Astrocyte (in vitro differentiated cells and primary cell): ENCODE measurements around the gene SOBP. TPM values are rescaled to one million over a fixed set of nuclear protein-coding genes. Genes with fewer than 3 reads are reported as not detected.

ENCODE experiments used
- DNase-seq: peaks from one replicate; pipeline ENCODE4 v3.0.0-alpha.2; 2010; ENCODE audit warnings: low read depth
- FAIRE-seq: peaks from 2 replicates; lab custom pipeline; 2011; peaks lifted over from hg19 to GRCh38; lab: Jason Lieb, UNC
- H2AFZ ChIP-seq: 2 replicates; pipeline ENCODE4 v1.6.0; 2012; ENCODE audit warnings: low read depth, low read length, inconsistent platforms
- H3K27ac ChIP-seq: 2 replicates; pipeline ENCODE4 v1.5.1; 2011; ENCODE audit warnings: low read depth, low read length, inconsistent platforms
- H3K27me3 ChIP-seq: 2 replicates; pipeline ENCODE4 v1.6.0; 2011; ENCODE audit warnings: low read length, inconsistent platforms; ENCODE audit not compliant: insufficient read depth
- H3K36me3 ChIP-seq: 2 replicates; pipeline ENCODE4 v1.5.1; 2011; ENCODE audit warnings: low read length, inconsistent platforms; ENCODE audit not compliant: insufficient read depth
- H3K4me1 ChIP-seq: 2 replicates; pipeline ENCODE4 v1.5.1; 2011; ENCODE audit warnings: low read length, inconsistent platforms; ENCODE audit not compliant: insufficient read depth
- H3K4me2 ChIP-seq: 2 replicates; pipeline ENCODE4 v1.6.0; 2012; ENCODE audit warnings: low read length, inconsistent platforms
- H3K4me3 ChIP-seq: 2 replicates; pipeline ENCODE4 v1.5.1; 2011; ENCODE audit warnings: low read depth, mild to moderate bottlenecking, low read length, inconsistent platforms; ENCODE audit not compliant: insufficient read depth
- H3K79me2 ChIP-seq: 2 replicates; pipeline ENCODE4 v1.6.0; 2012; ENCODE audit warnings: mild to moderate bottlenecking, low read length, inconsistent platforms; ENCODE audit not compliant: insufficient read depth
- H3K9ac ChIP-seq: 2 replicates; pipeline ENCODE4 v1.6.0; 2012; ENCODE audit warnings: mild to moderate bottlenecking, low read length, inconsistent platforms
- H3K9me3 ChIP-seq: 2 replicates; pipeline ENCODE4 v1.5.1; 2012; ENCODE audit warnings: low read depth, mild to moderate bottlenecking, low read length, inconsistent platforms; ENCODE audit not compliant: insufficient read depth
- H4K20me1 ChIP-seq: 2 replicates; pipeline ENCODE4 v1.6.0; 2012; ENCODE audit warnings: low read length, inconsistent platforms; ENCODE audit not compliant: insufficient read depth
- H3K27ac Mint-ChIP-seq: one replicate; pipeline ENCODE4 v1.8.0; 2021; ENCODE audit warnings: mild to moderate bottlenecking, mixed read lengths; ENCODE audit not compliant: unreplicated experiment
- H3K27me3 Mint-ChIP-seq: one replicate; pipeline ENCODE4 v1.8.0; 2021; ENCODE audit warnings: low read depth, mixed read lengths; ENCODE audit not compliant: unreplicated experiment
- H3K36me3 Mint-ChIP-seq: one replicate; pipeline ENCODE4 v1.8.0; 2021; ENCODE audit warnings: low read depth, mixed read lengths; ENCODE audit not compliant: unreplicated experiment
- H3K4me1 Mint-ChIP-seq: one replicate; pipeline ENCODE4 v1.8.0; 2021; ENCODE audit warnings: low read depth, mixed read lengths; ENCODE audit not compliant: unreplicated experiment
- H3K4me3 Mint-ChIP-seq: one replicate; pipeline ENCODE4 v1.8.0; 2021; ENCODE audit warnings: mild to moderate bottlenecking, moderate library complexity, mixed read lengths; ENCODE audit not compliant: unreplicated experiment
- H3K9me3 Mint-ChIP-seq: one replicate; pipeline ENCODE4 v1.8.0; 2021; ENCODE audit warnings: mild to moderate bottlenecking, mixed read lengths; ENCODE audit not compliant: unreplicated experiment
- EZH2 ChIP-seq: IDR thresholded peaks from 2 replicates; pipeline ENCODE4 v1.6.1; 2012; ENCODE audit warnings: mild to moderate bottlenecking, low read length, inconsistent platforms; ENCODE audit not compliant: insufficient read depth
- total RNA-seq: library from RNA; stranded (reverse); gene quantifications from 2 replicates; pipeline ENCODE4 v1.2.1, GENCODE V29; 2021
- TF ChIP-seq, protein P1 (sequence below): IDR thresholded peaks from 2 replicates; pipeline ENCODE4 v1.5.1; 2011; ENCODE audit warnings: low read depth, mild to moderate bottlenecking, inconsistent platforms, low read length, moderate library complexity; ENCODE audit not compliant: insufficient read depth

The SOBP gene
- total RNA-seq, 1 donor from 2014 or later, result 4.7 TPM

DNA sequence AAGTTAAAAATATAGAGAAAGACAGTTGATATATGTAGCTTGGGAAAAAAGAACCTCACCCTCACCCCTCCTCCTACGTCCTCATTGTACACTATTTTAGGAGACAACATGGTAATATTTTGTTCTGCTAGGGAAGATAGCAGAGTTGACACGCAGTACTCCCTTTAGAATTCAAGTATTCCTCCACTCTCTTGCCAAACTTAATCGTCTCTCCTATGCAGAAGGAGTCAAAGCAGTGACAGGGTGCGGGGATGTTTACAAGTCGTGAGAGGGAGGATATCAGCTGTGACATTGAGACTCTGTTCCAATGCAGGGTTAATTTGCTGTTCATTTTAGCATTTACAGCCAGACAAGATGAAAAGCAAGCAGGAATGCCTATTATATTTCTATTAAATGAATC is 97.5 kb downstream of the SOBP start:
- TF ChIP-seq EZH2, result no peak
- TF ChIP-seq, protein P1, sequence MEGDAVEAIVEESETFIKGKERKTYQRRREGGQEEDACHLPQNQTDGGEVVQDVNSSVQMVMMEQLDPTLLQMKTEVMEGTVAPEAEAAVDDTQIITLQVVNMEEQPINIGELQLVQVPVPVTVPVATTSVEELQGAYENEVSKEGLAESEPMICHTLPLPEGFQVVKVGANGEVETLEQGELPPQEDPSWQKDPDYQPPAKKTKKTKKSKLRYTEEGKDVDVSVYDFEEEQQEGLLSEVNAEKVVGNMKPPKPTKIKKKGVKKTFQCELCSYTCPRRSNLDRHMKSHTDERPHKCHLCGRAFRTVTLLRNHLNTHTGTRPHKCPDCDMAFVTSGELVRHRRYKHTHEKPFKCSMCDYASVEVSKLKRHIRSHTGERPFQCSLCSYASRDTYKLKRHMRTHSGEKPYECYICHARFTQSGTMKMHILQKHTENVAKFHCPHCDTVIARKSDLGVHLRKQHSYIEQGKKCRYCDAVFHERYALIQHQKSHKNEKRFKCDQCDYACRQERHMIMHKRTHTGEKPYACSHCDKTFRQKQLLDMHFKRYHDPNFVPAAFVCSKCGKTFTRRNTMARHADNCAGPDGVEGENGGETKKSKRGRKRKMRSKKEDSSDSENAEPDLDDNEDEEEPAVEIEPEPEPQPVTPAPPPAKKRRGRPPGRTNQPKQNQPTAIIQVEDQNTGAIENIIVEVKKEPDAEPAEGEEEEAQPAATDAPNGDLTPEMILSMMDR, result no peak
- H3K79me2 ChIP-seq, result no peaks in the 10 kb centered on the region
- H3K36me3 ChIP-seq, result no peaks in the 10 kb centered on the region
- H3K4me3 ChIP-seq, result no peak overlapping the region
- Mint-ChIP-seq H3K27me3 (no peaks in the 10 kb centered on the region), H3K36me3 (peaks cover 2% of the 10 kb centered on the region), H3K4me1 (peaks cover 11% of the 10 kb centered on the region), H3K27ac (no peak overlapping the region), H3K4me3 (no peak overlapping the region), H3K9me3 (no peaks in the 10 kb centered on the region)
- no peak overlapping the region for H2AFZ ChIP-seq
- no peaks in the 10 kb centered on the region for H3K27me3 ChIP-seq
- DNase-seq (no peak), FAIRE-seq (no peak)
- no peak overlapping the region for H3K27ac ChIP-seq
- no peaks in the 10 kb centered on the region for H4K20me1 ChIP-seq
- no peaks in the 10 kb centered on the region for H3K4me1 ChIP-seq
- no peak overlapping the region for H3K9ac ChIP-seq
- no peaks in the 10 kb centered on the region for H3K9me3 ChIP-seq
- no peak overlapping the region for H3K4me2 ChIP-seq

DNA sequence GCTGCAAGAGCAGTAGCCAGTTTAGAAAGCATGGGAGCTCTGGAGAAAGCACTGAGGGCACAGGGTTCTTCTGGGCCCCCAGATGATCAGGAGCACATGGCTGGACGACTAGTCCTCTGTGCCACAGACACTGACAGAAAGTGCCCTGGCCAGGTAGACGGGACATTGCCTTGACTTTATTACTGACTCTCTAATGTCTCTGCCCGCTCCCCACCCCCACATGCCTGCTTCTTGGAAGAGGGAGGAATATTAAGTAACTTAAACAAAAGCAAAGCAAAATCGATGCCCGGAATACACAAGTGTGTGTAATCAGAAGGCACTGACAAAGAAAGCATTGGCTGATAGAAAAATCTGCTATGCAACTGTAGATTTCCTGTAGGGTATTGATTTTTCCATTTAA is 99.3 kb downstream of the SOBP start:
- H3K27ac Mint-ChIP-seq, result no peak overlapping the region
- H3K27ac ChIP-seq, result no peak overlapping the region

DNA sequence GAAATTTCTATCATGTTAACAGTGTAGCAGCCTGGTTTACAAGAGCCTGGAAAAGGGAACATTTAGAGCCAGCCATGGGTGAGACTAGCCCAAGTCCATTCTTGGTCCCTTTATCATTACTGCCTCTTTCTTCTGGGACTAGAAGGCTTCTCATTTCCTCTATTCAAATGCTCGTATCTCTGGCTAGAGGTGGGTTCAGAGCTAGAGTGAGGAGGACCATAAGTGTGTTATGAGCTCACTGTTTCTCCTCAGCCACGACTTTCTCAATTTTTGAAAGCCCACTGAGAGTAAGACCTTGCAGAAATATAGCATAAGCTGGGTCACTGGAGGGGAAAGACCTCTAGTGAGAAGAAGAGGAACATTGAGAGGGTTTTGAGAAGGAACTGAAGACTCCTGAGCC is 100.0 kb downstream of the SOBP start:
- Histone ChIP-seq H3K79me2 (no peaks in the 10 kb centered on the region), H3K27ac (no peak overlapping the region), H4K20me1 (no peaks in the 10 kb centered on the region), H3K4me3 (no peak overlapping the region), H3K36me3 (no peaks in the 10 kb centered on the region), H3K9ac (no peak overlapping the region), H2AFZ (no peak overlapping the region), H3K4me1 (no peaks in the 10 kb centered on the region), H3K4me2 (no peak overlapping the region), H3K9me3 (no peaks in the 10 kb centered on the region), H3K27me3 (no peaks in the 10 kb centered on the region)
- no peak overlapping the region for H3K27ac Mint-ChIP-seq
- H3K36me3 Mint-ChIP-seq, result peaks cover 4% of the 10 kb centered on the region
- peaks cover 21% of the 10 kb centered on the region for H3K4me1 Mint-ChIP-seq
- TF ChIP-seq, protein P1, result no peak
- no peak for TF ChIP-seq EZH2
- DNase-seq (no peak), FAIRE-seq (no peak)
- H3K9me3 Mint-ChIP-seq, result peaks cover 3% of the 10 kb centered on the region
- H3K4me3 Mint-ChIP-seq, result no peak overlapping the region
- H3K27me3 Mint-ChIP-seq, result no peaks in the 10 kb centered on the region

More for the DNA sequence above, 99.3 kb downstream of the SOBP start:
- Histone ChIP-seq H3K36me3 (no peaks in the 10 kb centered on the region), H2AFZ (no peak overlapping the region), H3K9ac (no peak overlapping the region), H4K20me1 (no peaks in the 10 kb centered on the region), H3K4me1 (no peaks in the 10 kb centered on the region), H3K79me2 (no peaks in the 10 kb centered on the region), H3K9me3 (no peaks in the 10 kb centered on the region), H3K27me3 (no peaks in the 10 kb centered on the region), H3K4me2 (no peak overlapping the region), H3K4me3 (no peak overlapping the region)
- TF ChIP-seq EZH2, result no peak
- TF ChIP-seq, protein P1, result no peak
- H3K36me3 Mint-ChIP-seq, result peaks cover 4% of the 10 kb centered on the region
- no peak for FAIRE-seq
- H3K27me3 Mint-ChIP-seq, result no peaks in the 10 kb centered on the region
- H3K4me3 Mint-ChIP-seq, result no peak overlapping the region
- peaks cover 17% of the 10 kb centered on the region for H3K4me1 Mint-ChIP-seq
- no peak for DNase-seq
- H3K9me3 Mint-ChIP-seq, result peaks cover 3% of the 10 kb centered on the region
